HG03103 (cell line): ENCODE measurements around the gene TPK1.
A peak's percentile ranks its signal among the peaks of the same experiment; 100 is the strongest.
"Not testable (repeated sequence)": the region's sequence is repeated elsewhere in the genome, so short reads cannot be mapped to it uniquely, and the experiment has no call there.

ENCODE experiments used
- ATAC-seq: cut with Tn5 transposase; IDR thresholded peaks from one replicate; pipeline ENCODE4 v1.9.1; 2021; ENCODE audit warnings: low read depth; ENCODE audit not compliant: unreplicated experiment

TPK1 gene

GRCh38 chr7:144437370-144438191 lies 398.3 kb downstream of the TPK1 start:
- ATAC-seq, result peak; percentile 79

DNA sequence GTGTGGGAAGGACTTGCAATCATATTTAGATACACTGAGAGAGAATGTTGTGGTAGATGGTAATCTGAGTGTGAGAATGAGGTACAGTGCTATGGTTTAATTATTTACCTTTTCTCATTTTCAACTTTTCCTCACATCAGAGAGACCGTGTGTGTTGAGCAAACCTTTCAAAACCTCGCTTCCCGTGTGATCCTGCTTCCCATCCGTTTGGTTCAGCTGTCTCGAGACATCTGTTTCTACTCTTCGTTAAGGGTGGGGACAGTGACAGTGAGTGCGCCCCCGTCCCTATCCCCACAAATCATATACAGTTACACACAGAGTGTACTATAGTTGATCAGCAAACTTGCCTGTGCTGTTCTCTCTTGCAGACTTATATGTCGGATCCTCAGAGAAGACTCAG lies 399.4 kb downstream of the TPK1 start:
- ATAC-seq, result no peak

DNA sequence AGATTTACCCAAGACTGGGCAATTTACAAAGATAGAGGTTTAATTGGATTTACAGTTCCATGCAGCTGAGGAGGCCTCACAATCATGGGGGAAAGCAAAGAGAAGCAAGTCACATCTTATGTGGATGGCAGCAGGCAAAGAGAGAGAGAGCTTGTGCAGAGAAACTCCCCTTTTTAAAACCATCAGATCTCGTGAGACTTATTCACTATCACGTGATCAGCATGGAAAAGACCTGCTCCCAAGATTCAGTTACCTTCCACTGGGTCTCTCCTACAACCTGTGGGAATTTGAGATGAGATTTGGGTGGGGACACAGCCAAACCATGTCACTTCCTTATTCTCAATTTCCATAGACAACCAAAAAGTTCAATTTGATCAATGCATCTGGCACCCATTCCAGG lies 407.4 kb downstream of the TPK1 start:
- no peak for ATAC-seq

GRCh38 chr7:144427539-144427938 lies 408.3 kb downstream of the TPK1 start:
- ATAC-seq, result not testable (repeated sequence)

DNA sequence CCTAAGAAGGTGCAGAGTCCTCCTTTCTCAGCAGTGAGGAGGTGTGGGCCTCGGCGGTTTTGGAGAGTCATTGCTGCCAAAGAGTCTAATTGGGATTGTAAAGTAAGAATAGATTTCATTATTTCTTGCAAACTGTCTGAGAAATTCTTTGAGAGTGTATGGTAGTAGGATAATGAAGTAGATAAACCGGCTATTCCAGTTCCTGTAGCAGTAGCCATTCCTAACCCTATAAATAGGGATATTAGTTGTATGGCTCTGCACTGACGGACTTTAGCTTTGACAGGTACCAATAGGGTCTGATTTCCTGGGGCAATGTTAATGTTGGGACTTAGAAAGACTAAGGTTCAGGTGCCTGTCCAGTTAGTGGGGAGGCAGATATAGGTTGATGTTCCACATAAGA lies 416.9 kb downstream of the TPK1 start:
- not testable (repeated sequence) for ATAC-seq

DNA sequence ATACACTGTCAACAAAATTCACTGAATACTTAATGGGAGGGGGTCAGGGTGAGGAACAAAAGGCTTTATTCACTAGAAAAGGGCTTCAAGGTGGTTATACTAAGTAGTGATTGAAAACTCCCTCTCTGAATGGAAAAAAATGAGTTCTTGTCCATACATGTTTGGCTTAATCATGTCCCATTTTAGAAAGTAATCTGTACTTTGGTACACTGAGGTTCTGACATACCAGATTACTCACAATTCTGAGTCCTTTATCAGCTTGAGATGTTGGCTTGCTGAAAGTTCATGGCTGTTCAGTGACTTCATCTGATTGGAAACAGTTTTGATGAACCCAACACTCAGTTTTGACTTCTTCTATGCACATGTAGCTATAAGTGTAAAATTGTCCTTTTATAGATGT lies 419.5 kb downstream of the TPK1 start:
- ATAC-seq, result no peak

- ATAC-seq, result no peak
Measured at GRCh38 chr7:144415858-144416257, 420.0 kb downstream of the TPK1 start.

- ATAC-seq, result no peak
Measured at GRCh38 chr7:144414815-144415214, 421.0 kb downstream of the TPK1 start.

GRCh38 chr7:144410441-144410840 lies 425.4 kb downstream of the TPK1 start:
- no peak for ATAC-seq

GRCh38 chr7:144408121-144408520 lies 427.7 kb downstream of the TPK1 start:
- no peak for ATAC-seq

DNA sequence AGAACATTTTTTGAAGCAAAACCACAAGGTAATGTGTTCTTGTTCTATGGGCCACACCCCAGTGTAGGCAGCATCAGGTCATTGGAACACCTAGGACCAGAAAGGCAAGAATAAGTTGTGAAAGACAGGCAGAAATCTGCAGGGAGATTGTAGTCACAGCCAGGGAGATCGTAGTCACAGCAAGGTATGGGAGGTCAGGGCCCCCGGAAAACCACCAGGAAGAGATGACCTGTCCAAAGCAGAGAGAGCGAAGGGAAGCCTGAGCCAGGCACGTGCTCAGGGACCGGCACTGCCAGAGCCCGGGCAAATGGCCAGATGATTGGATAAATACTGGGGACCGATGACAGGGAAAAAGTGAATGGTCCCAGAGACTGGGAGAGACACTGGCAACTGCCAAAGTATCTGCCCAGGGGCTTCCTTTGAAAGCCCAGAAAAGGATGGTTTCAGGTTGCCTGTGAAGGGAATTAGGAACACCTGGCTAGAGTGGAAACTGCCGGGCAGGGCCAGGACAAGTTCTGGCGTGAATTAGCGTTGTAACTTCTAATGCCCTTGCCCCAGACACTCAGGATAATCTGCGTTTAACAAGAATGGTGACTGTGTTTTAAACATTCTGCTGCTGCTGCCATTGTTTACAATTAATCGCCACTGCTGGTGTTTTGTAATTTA lies 428.5 kb downstream of the TPK1 start:
- no peak for ATAC-seq

GRCh38 chr7:144404946-144405345 lies 430.9 kb downstream of the TPK1 start:
- no peak for ATAC-seq

DNA sequence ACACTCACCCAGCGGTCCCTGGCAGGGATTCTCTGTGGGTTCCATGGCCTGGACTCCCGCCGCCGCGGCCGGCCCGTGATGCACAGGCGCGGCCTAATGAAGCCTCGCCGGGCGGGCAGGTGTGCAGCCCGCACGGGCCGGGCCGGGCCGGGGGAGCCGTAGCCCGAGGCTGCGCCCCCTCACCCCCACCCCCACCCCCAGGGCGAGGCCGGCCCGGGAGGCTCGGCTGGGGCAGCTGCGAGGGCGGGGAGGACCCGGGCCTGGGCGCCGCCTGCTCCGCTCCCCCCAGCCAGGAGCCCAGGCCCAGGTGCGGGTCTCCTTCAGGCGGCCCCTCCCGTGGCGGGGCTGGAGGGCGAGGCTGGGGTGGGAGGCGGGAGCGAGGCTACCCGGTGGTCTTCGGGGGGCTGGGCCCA lies 432.2 kb downstream of the TPK1 start, which contains the start of gene NOBOX:
Gene NOBOX, minus strand, starts transcription at position 45 of the 413 bp plus-strand sequence.
- no peak for ATAC-seq

GRCh38 chr7:144403102-144403501 lies 432.8 kb downstream of the TPK1 start:
- ATAC-seq, result no peak
